B cell (primary cell): Measurements from ENCODE around the gene PPM1M.

ENCODE experiments used
- EZH2 ChIP-seq: IDR thresholded peaks from 2 replicates; pipeline ENCODE4 v1.6.1; 2012; ENCODE audit warnings: borderline replicate concordance, low read depth, mild to moderate bottlenecking, moderate library complexity, low read length; ENCODE audit not compliant: insufficient read depth, poor library complexity, severe bottlenecking
- TF ChIP-seq, protein P1 (sequence below): fragments of 200-600 bp; IDR thresholded peaks from one replicate; pipeline ENCODE4 v1.8.0; 2022; ENCODE audit warnings: antibody characterized with exemption, mild to moderate bottlenecking

DNA sequence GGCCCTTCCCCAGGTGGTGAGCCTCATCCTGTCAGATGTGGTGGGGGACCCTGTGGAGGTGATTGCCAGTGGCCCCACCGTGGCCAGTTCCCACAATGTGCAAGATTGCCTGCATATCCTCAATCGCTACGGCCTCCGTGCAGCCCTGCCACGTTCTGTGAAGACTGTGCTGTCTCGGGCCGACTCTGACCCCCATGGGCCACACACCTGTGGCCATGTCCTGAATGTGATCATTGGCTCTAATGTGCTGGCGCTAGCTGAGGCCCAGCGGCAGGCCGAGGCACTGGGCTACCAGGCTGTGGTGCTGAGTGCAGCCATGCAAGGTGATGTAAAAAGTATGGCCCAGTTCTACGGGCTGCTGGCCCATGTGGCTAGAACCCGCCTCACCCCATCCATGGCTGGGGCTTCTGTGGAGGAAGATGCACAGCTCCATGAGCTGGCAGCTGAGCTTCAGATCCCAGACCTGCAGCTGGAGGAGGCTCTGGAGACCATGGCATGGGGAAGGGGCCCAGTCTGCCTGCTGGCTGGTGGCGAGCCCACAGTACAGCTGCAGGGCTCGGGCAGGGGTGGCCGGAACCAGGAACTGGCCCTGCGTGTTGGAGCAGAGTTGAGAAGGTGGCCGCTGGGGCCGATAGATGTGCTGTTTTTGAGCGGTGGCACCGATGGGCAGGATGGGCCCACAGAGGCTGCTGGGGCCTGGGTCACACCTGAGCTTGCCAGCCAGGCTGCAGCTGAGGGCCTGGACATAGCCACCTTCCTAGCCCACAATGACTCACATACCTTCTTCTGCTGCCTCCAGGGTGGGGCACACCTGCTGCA lies 46.9 kb downstream of the PPM1M start:
- TF ChIP-seq, protein P1, sequence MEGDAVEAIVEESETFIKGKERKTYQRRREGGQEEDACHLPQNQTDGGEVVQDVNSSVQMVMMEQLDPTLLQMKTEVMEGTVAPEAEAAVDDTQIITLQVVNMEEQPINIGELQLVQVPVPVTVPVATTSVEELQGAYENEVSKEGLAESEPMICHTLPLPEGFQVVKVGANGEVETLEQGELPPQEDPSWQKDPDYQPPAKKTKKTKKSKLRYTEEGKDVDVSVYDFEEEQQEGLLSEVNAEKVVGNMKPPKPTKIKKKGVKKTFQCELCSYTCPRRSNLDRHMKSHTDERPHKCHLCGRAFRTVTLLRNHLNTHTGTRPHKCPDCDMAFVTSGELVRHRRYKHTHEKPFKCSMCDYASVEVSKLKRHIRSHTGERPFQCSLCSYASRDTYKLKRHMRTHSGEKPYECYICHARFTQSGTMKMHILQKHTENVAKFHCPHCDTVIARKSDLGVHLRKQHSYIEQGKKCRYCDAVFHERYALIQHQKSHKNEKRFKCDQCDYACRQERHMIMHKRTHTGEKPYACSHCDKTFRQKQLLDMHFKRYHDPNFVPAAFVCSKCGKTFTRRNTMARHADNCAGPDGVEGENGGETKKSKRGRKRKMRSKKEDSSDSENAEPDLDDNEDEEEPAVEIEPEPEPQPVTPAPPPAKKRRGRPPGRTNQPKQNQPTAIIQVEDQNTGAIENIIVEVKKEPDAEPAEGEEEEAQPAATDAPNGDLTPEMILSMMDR = no peak
- no peak for TF ChIP-seq EZH2
